ENCODE measurements around the gene NFKBIE.

NFKBIE gene

DNA sequence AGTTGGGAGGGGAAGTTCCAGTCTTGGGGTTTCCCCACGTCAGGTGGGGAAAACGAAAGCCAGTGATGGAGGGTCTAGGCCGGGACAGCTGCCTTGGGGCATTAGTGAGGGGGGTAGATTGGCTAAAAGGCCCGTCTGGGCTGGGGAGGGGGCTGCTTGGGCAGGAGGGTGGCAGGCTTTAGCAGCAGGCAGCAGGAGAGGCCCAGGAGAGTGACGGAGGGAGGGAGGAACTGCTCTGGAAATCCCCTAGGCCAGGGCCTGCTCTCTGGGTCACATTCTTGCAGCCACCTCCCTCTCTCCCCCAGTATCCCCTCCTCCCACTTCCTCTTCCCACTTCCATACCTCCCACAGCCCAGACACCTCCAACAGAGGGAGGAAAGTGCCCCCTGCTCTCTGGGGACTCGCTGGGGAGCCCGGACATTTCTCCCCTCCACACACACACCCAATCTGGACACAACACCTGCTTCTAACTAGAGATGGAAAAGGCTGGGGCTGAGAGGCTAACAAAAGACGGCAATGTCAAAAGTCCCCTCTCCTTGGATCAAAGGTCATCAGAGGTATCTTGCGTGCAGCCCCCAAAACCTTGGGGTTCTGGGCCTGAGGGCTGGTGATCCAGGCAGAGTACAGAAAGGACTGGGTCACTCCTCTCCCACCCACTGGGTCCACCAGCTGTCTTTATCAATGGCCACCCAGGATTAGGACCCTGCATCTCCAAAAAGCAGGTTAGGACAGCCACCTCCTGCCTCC is 1.8 kb downstream of the NFKBIE start:
- DNase-seq, result peak; percentile 35
- in situ Hi-C loops (cut with HindIII; ENCODE audit: low pct_ligation_motif_present, low pct_unique_long_range_greater_than_20kb, low sequenced_read_pairs), result no loop called here

DNA sequence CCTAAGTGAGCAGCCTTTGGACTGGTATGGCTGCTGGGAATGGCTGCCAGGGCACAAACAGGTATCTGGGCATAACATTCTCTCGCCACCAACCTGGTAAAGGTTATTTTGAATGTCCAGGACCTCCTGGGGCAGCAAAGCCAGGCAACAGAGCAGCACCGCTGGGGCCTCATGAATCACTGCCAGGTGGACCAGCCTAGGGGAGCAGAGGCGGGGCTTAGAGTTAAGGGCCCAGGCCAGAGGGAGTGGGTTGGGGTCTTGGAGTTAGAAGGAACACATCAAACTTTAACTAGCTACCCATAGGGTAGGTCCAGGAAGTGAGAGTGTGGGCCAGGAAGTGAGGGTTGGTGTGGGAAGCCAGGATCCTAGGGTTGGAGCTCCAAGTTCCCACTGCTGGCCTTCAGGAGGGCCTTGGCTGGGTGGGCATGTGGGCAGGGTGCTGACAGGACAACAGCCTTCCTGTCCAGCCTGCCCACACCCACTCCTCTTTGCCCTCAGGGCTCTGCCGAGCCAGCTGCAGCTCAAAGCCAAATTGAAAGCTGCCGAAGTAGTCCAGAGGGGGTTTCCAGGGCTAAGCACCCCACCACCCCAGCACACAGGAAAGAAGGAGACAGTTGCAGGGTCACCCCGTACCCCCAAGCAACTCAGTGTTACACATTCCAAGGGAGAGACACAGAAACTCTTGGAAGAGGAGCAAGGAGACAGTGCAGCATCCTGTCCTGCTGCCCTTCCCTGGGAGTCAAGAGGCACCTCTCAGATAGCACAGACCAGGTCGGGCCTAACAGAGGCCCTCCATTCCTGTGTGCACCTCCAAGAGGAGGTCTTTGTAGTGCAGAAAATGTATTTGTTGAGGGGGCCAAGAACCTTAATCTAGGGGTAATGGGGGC is 2.6 kb downstream of the NFKBIE start:
- in situ Hi-C loops (cut with HindIII; ENCODE audit: low pct_ligation_motif_present, low pct_unique_long_range_greater_than_20kb, low sequenced_read_pairs), result no loop called here
- DNase-seq, result no peak

DNA sequence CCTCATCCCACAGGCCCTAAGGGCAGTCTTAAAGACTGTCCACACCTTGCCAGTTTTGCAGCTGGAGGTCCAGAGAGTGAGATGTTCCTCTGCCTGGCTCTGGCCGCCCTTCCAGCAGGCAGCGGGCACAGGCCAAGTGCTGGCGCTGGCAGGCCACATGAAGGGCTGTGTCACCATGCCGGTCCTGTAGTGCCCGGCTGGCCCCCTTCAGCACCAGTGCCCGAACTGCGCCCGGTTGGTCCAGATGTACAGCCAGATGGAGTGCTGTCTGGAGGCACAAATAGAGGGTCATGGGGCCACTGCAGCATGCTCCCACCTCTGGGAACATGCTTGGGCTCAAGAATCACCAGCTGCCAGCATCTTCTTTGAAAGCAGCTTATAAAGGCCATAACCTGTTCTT is 3.8 kb downstream of the NFKBIE start:
- in situ Hi-C loops (cut with HindIII; ENCODE audit: low pct_ligation_motif_present, low pct_unique_long_range_greater_than_20kb, low sequenced_read_pairs), result no loop called here
- DNase-seq, result no peak

DNA sequence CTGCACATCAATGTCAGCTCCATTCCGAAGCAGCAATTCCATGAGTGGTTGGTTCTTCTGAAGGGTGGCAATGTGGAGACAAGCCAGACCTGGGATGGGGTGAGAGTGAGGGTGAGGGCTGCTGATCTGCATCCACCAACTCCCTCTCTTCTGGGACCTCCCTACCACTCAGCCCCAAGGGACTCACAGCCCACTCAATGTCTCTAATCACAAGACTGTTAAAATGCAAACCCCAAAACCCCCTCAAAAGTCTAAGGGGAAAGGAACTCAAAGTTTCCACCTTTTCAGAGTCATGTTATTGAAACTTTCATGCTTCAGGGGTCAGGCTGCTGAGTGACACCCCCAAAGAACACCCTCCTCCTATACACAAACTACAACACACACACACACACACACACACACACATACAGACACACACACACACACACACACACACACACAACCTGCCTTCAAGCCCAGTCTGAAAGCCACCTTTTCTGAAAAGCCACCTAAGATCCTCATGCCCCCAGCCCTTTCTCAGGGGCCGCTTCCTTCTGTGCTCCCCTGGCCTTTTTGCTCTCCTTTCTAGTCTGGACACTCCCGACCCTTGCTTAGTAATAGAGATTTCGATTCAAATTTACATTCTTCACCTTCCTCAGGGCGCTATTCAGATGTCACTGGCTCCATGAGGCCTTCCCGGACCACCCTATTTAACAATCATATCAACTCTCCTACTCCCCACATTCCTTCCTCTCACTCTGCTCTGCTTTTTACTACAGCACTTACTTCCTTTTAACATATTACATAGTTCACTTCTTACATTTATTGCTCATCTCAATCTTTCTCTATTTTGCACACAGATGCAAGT is 4.7 kb downstream of the NFKBIE start:
- in situ Hi-C loops (cut with HindIII; ENCODE audit: low pct_ligation_motif_present, low pct_unique_long_range_greater_than_20kb, low sequenced_read_pairs), result no loop called here
- DNase-seq, result no peak

DNA sequence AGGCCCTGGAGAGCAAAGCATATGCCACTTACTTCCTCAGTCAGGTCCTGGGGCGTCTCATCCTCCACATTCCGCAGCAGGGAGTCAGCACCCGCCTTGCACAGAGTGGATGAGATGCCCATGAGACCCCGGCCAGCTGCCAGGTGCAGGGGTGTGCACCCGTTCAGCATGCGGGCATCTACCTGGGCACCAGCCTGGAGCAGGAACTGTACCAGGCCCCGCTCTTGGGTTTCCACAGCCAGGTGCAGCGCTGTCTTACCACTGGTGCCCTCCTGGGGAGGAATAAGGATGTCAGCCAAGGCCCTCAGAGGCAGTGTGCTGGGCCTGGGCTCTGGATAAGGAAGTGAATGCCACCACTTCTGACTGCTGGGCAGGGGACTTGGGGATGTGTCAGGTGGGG is 5.3 kb downstream of the NFKBIE start:
- DNase-seq, result no peak
- in situ Hi-C loops (cut with HindIII; ENCODE audit: low pct_ligation_motif_present, low pct_unique_long_range_greater_than_20kb, low sequenced_read_pairs), result no loop called here

DNA sequence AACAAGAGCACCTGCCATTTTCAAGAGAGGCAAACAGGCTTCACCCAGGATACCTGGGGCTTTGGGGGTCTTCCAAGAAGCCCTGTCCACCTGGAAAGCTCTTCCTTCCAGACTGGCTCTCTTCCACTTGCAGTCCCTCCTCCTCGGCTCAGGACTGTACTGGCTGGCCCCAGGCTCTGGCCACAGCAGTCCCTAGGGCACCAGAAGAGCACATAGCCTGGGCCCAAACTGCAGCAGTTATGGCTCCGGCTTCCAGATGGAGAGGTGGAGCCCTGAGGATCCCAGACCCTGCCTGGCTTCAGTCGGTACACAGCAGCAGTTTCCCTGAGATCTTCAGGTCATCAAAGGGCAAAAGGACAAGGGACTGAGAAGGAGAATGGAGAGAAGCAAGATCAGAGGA is 6.4 kb downstream of the NFKBIE start:
- DNase-seq, result no peak
- in situ Hi-C loops (cut with HindIII; ENCODE audit: low pct_ligation_motif_present, low pct_unique_long_range_greater_than_20kb, low sequenced_read_pairs), result no loop called here

DNA sequence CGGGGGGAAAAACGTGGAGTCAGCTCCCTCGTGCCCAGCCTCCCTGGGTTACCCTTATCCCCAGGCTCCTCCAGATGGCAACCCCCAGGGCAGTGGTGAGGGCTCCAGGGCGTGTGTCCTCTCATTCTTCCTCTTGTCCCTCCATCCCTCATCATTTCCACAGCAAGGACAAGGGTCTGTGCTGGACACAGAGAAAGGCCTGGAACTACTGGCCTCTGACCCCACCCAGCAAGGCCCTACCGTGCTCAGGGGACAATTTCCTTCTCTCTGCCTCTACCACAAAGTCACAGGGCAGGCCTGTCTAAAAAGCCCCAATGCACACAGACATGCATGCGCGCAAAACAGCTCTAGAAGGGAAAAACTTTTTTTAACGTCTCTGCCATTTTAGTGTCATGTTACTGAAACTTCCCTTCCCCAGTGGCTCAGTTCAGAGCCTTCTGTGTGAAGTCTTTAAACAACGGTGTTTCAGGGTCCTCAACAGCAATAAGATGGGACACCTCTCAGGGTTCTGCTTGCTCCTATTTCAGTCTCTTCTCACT is 7.0 kb downstream of the NFKBIE start:
- in situ Hi-C loops (cut with HindIII; ENCODE audit: low pct_ligation_motif_present, low pct_unique_long_range_greater_than_20kb, low sequenced_read_pairs), result no loop called here
- no peak for DNase-seq

DNA sequence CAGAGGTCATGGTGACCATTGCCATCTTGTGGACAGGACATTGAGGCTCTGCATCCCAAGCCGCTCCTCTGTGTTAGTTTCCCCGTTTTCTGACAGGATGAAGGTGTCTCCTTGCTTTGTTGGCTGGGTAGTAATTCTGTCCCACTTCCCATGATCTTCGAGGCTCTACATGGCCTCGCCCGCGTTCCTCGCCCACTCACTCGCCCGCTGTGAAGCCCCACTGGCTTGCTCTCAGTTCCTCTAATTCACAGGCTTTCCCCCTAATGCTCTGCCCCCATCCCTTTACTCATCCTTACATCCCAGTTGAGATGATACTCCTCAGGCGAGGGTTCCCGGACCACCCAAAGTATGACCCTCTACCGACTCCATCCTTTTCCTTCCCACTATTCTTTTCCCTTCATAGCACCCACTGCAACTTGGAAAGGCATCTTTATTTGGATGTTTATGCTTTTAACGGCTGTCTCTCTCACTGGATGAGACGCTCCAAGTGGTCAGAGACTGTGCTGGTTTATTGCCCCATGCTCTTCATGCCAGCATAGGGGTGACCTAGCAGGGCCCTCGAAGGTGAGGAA is 7.5 kb downstream of the NFKBIE start:
- in situ Hi-C loops (cut with HindIII; ENCODE audit: low pct_ligation_motif_present, low pct_unique_long_range_greater_than_20kb, low sequenced_read_pairs), result no loop called here
- DNase-seq, result no peak

DNA sequence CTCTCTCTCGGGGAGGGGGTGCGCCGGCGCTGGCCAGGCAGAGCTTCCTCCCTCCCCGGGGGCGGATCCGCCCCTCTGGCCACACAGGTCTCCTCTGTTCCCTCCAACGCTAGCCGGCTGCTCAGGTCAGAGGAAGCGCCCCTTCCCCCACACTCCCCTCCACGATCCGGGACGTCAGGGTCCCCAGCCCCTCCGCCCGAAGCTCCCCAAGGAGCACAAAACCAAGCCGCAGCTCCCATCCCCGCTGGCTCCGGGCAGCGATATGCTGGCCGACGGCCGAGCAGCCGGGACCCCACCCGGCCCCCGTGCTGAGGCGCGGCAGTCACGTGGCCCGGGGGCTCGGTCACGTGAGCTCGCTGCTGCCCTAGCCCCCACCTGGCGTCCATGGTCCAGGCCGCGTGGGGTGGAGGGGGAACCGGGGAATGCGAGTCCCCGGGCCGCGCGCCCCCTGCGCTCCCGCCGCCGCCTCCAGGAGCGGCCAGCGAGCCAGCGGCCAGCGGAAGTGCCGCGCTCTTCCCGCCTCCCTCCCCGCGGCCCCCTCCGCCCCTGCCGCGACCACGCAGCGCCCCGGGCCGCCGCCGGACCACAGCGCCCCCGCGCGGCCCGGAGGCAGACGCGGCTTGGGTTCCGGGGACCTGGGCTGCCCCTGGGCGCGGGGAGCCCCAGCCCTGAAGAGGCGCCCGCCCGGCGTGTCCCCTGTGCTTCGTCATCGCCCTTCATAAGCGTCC is 8.2 kb downstream of the NFKBIE start, which contains the start of gene SLC35B2:
Gene SLC35B2 (minus strand): TSS at position 504 of the 728 bp plus-strand sequence. CDS start 118 bp downstream, at position 386.
- in situ Hi-C loops (cut with HindIII; ENCODE audit: low pct_ligation_motif_present, low pct_unique_long_range_greater_than_20kb, low sequenced_read_pairs), result no loop called here
- DNase-seq, result peak; percentile 69

DNA sequence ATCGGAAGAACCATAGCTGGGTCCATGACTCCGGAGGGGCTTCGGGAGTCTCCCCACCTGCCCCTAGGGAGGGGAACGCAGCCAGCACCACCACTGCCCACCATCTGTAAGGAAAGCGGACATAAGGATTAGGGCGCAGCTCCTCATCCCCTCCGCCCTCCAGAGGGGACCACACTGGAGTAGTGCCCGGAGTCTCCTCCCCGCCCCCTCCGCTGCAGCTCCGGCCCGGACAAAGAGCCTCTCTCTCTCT is 8.7 kb downstream of the NFKBIE start:
- in situ Hi-C loops (cut with HindIII; ENCODE audit: low pct_ligation_motif_present, low pct_unique_long_range_greater_than_20kb, low sequenced_read_pairs), result no loop called here
- DNase-seq, result no peak

DNA sequence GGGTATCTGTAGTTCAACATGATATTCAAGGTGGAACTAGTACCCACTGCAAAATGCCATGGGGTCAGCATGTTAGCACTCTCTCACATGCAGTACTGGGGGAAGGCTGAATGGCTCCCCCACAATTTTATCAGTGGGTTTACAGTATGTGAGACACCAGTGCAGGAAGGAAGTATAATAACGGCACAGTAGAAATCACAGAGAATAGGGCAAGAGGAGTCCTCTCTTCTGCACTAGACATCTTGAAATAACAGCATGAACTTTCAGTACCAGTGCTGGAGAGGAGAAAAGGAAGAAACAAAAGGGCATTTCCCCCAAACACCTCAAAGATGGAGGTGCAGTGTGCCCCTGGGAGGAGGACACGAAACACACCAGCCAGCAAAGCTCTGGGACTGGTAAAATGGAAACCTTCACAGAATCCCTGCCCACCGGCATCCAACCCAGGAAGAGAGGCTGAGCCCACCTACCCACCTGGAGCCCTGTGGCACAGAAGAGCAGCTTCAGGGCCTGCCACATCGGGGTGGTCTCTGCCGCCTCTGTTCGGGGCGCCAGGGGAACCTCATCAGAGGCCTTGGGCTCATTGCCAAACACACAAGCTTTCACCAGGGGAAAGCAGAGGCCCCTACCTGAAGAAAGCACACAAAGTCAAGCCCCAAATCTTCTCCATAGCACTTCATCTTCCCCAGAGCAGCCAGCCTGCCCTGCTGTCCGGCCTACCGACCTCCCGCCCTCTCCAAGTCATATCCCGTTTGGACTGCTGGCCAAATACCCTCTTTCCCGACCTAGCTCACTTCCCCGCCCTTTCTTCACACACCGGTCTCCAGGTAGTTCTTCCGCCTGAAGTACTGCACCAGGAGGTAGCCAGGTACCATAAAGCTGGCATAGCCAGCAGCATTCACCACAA is 9.2 kb downstream of the NFKBIE start:
- in situ Hi-C loops (cut with HindIII; ENCODE audit: low pct_ligation_motif_present, low pct_unique_long_range_greater_than_20kb, low sequenced_read_pairs), result no loop called here
- DNase-seq, result peak; percentile 24

DNA sequence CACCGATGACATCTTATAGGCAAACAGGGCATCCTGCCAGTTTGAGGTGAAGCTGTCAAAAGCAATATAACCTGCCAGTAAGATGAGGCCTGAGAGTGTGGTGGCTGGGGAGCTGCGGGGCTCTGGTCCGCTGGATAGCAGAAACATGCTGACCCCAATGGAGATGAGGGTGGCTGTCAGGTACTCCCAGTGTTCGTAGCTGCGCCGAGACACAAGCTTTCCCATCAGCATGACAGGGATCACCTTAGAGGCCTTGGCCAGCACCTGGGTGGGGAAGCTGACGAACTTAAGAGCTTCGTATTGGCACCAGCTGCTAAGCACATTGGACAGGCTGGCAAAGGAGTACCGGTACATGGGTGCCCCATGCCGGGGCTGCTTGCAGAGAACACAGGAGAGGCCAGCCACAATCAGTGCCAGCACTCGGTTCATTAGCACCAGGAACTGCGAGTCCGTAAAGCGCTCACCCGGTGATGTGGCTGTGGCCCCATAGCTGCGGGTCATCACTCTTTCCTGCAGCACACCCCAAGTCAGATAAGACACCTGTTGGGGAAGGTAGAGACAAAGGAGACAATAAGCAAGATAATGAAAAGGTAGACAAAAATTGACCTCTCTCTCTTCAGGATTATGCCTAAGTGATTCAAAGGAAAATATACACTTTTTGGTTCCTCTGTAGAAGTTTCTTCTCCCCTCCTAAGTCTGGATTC is 10.1 kb downstream of the NFKBIE start:
- peak; percentile 34 for DNase-seq
- in situ Hi-C loops (cut with HindIII; ENCODE audit: low pct_ligation_motif_present, low pct_unique_long_range_greater_than_20kb, low sequenced_read_pairs), result no loop called here

DNA sequence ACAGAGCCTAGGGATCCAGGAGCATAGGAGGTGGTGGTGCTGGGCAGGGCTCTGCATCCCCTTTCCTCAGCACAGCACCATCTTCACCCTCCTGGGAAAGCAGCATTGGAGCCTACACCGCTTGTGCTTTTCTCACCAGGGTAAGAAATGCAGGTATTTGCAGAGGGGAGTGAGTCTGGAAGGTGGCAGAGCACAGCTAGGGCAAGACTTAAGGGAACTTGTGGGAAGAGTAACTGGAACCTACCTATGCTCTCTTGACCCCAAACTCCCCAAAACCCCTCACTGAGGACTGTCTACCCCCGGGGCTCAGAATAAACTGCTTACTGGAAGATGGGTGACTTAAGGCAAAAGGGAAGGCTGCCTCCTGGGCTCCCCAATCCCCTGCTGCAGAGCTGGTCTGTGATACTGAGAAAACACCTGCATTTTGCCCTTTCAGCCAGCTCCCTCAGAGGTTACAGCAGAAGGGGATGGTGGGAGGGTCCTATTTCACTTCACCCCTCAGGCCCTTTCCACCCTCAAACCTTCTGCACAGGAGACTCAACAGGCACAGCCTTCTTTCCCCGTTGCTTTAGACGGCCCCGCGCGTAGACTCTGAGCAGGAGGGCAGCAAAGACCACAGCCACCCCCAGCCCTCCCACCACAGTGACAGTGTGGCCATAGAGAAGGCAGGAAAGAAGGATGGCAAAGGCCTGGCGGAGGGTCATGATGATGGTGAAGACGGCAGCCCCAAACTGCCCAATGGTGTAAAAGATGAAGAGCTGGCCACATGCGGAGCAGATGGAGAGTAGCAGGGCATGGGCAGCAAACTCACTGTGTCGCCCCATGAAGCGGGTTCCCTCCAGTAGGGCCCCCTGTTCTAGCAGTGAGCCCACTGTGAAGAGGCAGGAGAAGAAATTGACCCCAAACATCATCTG is 10.9 kb downstream of the NFKBIE start:
- in situ Hi-C loops (cut with HindIII; ENCODE audit: low pct_ligation_motif_present, low pct_unique_long_range_greater_than_20kb, low sequenced_read_pairs), result no loop called here
- DNase-seq, result no peak

DNA sequence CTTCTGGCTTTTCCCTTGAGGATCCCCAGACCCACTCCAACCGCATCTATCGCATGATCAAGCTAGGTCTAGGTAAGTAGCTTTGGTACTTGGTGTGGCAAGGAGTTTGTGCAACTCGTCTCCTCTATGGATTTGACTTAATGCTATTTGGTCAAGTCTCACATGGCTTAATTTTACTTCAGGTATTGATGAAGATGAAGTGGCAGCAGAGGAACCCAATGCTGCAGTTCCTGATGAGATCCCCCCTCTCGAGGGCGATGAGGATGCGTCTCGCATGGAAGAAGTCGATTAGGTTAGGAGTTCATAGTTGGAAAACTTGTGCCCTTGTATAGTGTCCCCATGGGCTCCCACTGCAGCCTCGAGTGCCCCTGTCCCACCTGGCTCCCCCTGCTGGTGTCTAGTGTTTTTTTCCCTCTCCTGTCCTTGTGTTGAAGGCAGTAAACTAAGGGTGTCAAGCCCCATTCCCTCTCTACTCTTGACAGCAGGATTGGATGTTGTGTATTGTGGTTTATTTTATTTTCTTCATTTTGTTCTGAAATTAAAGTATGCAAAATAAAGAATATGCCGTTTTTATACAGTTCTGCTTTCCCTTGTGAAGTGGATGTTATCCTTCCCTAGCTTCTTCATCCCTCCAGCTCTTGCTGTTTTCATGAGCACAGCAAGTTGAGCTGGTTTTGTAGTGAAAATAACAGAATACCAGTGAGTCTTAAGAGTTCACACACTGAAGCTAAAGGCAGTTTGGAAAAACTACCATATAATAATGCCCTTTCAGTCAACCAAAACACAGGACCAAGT is 11.8 kb downstream of the NFKBIE start:
- in situ Hi-C loops (cut with HindIII; ENCODE audit: low pct_ligation_motif_present, low pct_unique_long_range_greater_than_20kb, low sequenced_read_pairs), result no loop called here
- DNase-seq, result peak; percentile 65
